Activated T-cell treated with anti-CD3 and anti-CD28 coated beads, Interleukin-2, amount 50 U/mL, for 4 hours (primary cell): ENCODE measurements around the gene PRIM2. TPM values are rescaled to one million over a fixed set of nuclear protein-coding genes. Genes with fewer than 3 reads are reported as not detected.
"Not testable (repeated sequence)": the region's sequence is repeated elsewhere in the genome, so short reads cannot be mapped to it uniquely, and the experiment has no call there.

ENCODE experiments used
- ATAC-seq, 2 donors: fragments of 200-7000 bp; cut with Tn5 transposase; one replicate each; pipeline ENCODE4 v1.10.0; 2021
- DNase-seq: peaks from one replicate; pipeline ENCODE4 v3.0.0-alpha.2; 2020
- H3K27me3 Mint-ChIP-seq: one replicate; pipeline ENCODE4 v1.8.0; 2021; ENCODE audit warnings: low read depth, mixed read lengths
- H3K36me3 Mint-ChIP-seq: one replicate; pipeline ENCODE4 v1.8.0; 2022; ENCODE audit warnings: mixed read lengths; ENCODE audit not compliant: insufficient read depth
- H3K4me1 Mint-ChIP-seq: one replicate; pipeline ENCODE4 v1.8.0; 2021; ENCODE audit warnings: low read depth, mixed read lengths
- H3K4me3 Mint-ChIP-seq: one replicate; pipeline ENCODE4 v1.8.0; 2021; ENCODE audit warnings: mild to moderate bottlenecking, moderate library complexity, mixed read lengths
- H3K9me3 Mint-ChIP-seq: one replicate; pipeline ENCODE4 v1.8.0; 2021; ENCODE audit warnings: mixed read lengths
- total RNA-seq, 3 donors: library from RNA; stranded (reverse); gene quantifications; one replicate each; pipeline ENCODE4 v1.2.1, GENCODE V29; 2021

PRIM2 gene
- total RNA-seq, 3 donors from 2014 or later, result 27.8 to 31.8 (median 29.1) TPM

GRCh38 chr6:57557855-57558254, 240.4 kb downstream of the PRIM2 start:
- H3K4me3 Mint-ChIP-seq, result not testable (repeated sequence)

GRCh38 chr6:57559170-57559569, 241.7 kb downstream of the PRIM2 start:
- H3K27me3 Mint-ChIP-seq, DNase-seq, H3K4me3 Mint-ChIP-seq, ATAC-seq, H3K4me1 Mint-ChIP-seq, H3K36me3 Mint-ChIP-seq, H3K9me3 Mint-ChIP-seq: not testable (repeated sequence)

More at GRCh38 chr6:57557855-57558254, 240.4 kb downstream of the PRIM2 start:
- H3K36me3 Mint-ChIP-seq, ATAC-seq, H3K4me1 Mint-ChIP-seq, H3K27me3 Mint-ChIP-seq, DNase-seq, H3K9me3 Mint-ChIP-seq: not testable (repeated sequence)

GRCh38 chr6:57562233-57562632, 244.8 kb downstream of the PRIM2 start:
- H3K4me3 Mint-ChIP-seq, H3K27me3 Mint-ChIP-seq, H3K4me1 Mint-ChIP-seq, H3K9me3 Mint-ChIP-seq, ATAC-seq, DNase-seq, H3K36me3 Mint-ChIP-seq: not testable (repeated sequence)

GRCh38 chr6:57572119-57572518, 254.7 kb downstream of the PRIM2 start:
- ATAC-seq, H3K4me1 Mint-ChIP-seq, H3K9me3 Mint-ChIP-seq, DNase-seq, H3K36me3 Mint-ChIP-seq, H3K4me3 Mint-ChIP-seq, H3K27me3 Mint-ChIP-seq: not testable (repeated sequence)

GRCh38 chr6:57572844-57573243, 255.4 kb downstream of the PRIM2 start:
- not testable (repeated sequence) for H3K4me1 Mint-ChIP-seq, H3K4me3 Mint-ChIP-seq, ATAC-seq, DNase-seq, H3K9me3 Mint-ChIP-seq, H3K36me3 Mint-ChIP-seq, H3K27me3 Mint-ChIP-seq

GRCh38 chr6:57577023-57577422, 259.6 kb downstream of the PRIM2 start:
- not testable (repeated sequence) for ATAC-seq

GRCh38 chr6:57579489-57579888, 262.1 kb downstream of the PRIM2 start:
- not testable (repeated sequence) for DNase-seq, H3K9me3 Mint-ChIP-seq, H3K4me1 Mint-ChIP-seq, H3K4me3 Mint-ChIP-seq, H3K27me3 Mint-ChIP-seq, ATAC-seq, H3K36me3 Mint-ChIP-seq

More at GRCh38 chr6:57577023-57577422, 259.6 kb downstream of the PRIM2 start:
- H3K9me3 Mint-ChIP-seq, H3K36me3 Mint-ChIP-seq, H3K4me3 Mint-ChIP-seq, H3K27me3 Mint-ChIP-seq, H3K4me1 Mint-ChIP-seq, DNase-seq: not testable (repeated sequence)

- not testable (repeated sequence) for H3K4me1 Mint-ChIP-seq, H3K36me3 Mint-ChIP-seq, ATAC-seq, H3K4me3 Mint-ChIP-seq, H3K27me3 Mint-ChIP-seq, H3K9me3 Mint-ChIP-seq, DNase-seq
Observed at GRCh38 chr6:57581586-57581985, 264.2 kb downstream of the PRIM2 start.

GRCh38 chr6:57601105-57601504, 283.7 kb downstream of the PRIM2 start:
- not testable (repeated sequence) for H3K27me3 Mint-ChIP-seq, DNase-seq, H3K4me3 Mint-ChIP-seq, ATAC-seq, H3K4me1 Mint-ChIP-seq, H3K9me3 Mint-ChIP-seq
- peaks cover 14% of the 10 kb centered on the region for H3K36me3 Mint-ChIP-seq

GRCh38 chr6:57605303-57605702, 287.9 kb downstream of the PRIM2 start:
- not testable (repeated sequence) for H3K27me3 Mint-ChIP-seq, H3K4me1 Mint-ChIP-seq, DNase-seq, H3K9me3 Mint-ChIP-seq, H3K4me3 Mint-ChIP-seq, ATAC-seq
- H3K36me3 Mint-ChIP-seq, result peaks cover 28% of the 10 kb centered on the region

- H3K27me3 Mint-ChIP-seq, DNase-seq, ATAC-seq, H3K9me3 Mint-ChIP-seq, H3K4me1 Mint-ChIP-seq, H3K4me3 Mint-ChIP-seq: not testable (repeated sequence)
- H3K36me3 Mint-ChIP-seq, result peaks cover 28% of the 10 kb centered on the region
Observed at GRCh38 chr6:57606331-57606730, 288.9 kb downstream of the PRIM2 start.

- H3K4me3 Mint-ChIP-seq, H3K27me3 Mint-ChIP-seq, H3K9me3 Mint-ChIP-seq, DNase-seq, ATAC-seq, H3K4me1 Mint-ChIP-seq: not testable (repeated sequence)
- peaks cover 14% of the 10 kb centered on the region for H3K36me3 Mint-ChIP-seq
Observed at GRCh38 chr6:57610612-57611011, 293.2 kb downstream of the PRIM2 start.

GRCh38 chr6:57618959-57619358, 301.5 kb downstream of the PRIM2 start:
- not testable (repeated sequence) for H3K4me1 Mint-ChIP-seq, H3K27me3 Mint-ChIP-seq, H3K9me3 Mint-ChIP-seq, DNase-seq, H3K4me3 Mint-ChIP-seq, ATAC-seq
- H3K36me3 Mint-ChIP-seq, result peaks cover 11% of the 10 kb centered on the region

- not testable (repeated sequence) for ATAC-seq, H3K9me3 Mint-ChIP-seq, DNase-seq, H3K4me3 Mint-ChIP-seq, H3K4me1 Mint-ChIP-seq, H3K27me3 Mint-ChIP-seq
- H3K36me3 Mint-ChIP-seq, result peaks cover 20% of the 10 kb centered on the region
Observed at GRCh38 chr6:57631773-57632172, 314.3 kb downstream of the PRIM2 start.

GRCh38 chr6:57658526-57658925, 341.1 kb downstream of the PRIM2 start:
- not testable (repeated sequence) for DNase-seq, H3K4me3 Mint-ChIP-seq, H3K9me3 Mint-ChIP-seq, H3K27me3 Mint-ChIP-seq, H3K36me3 Mint-ChIP-seq, ATAC-seq, H3K4me1 Mint-ChIP-seq

- H3K36me3 Mint-ChIP-seq, ATAC-seq, DNase-seq, H3K9me3 Mint-ChIP-seq, H3K4me3 Mint-ChIP-seq, H3K27me3 Mint-ChIP-seq, H3K4me1 Mint-ChIP-seq: not testable (repeated sequence)
Observed at GRCh38 chr6:57659794-57660193, 342.4 kb downstream of the PRIM2 start.
